Mesenchymal stem cell (in vitro differentiated cells and primary cell): ENCODE data around the gene UGT1A10.
"Not testable (repeated sequence)": the region's sequence is repeated elsewhere in the genome, so short reads cannot be mapped to it uniquely, and the experiment has no call there.

ENCODE experiments used
- DNase-seq: peaks from one replicate; pipeline ENCODE4 v3.0.0-alpha.2; 2013
- H2AFZ ChIP-seq: one replicate; pipeline ENCODE4 v1.6.1; 2013; ENCODE audit warnings: low read depth, mild to moderate bottlenecking, control low read depth, inconsistent platforms, low read length, moderate library complexity
- H2AK5ac ChIP-seq: 2 replicates; pipeline ENCODE4 v1.6.1; 2013; ENCODE audit warnings: low read length, moderate library complexity, mild to moderate bottlenecking, inconsistent platforms; ENCODE audit not compliant: severe bottlenecking
- H2BK120ac ChIP-seq: one replicate; pipeline ENCODE4 v1.6.1; 2013; ENCODE audit warnings: low read depth, mild to moderate bottlenecking, inconsistent platforms, low read length, moderate library complexity
- H2BK12ac ChIP-seq, 2 experiments: one replicate each; pipeline ENCODE4 v1.6.1; 2013; ENCODE audit warnings: inconsistent platforms in 2 of 2, low read length in 2 of 2, mild to moderate bottlenecking in 2 of 2, moderate library complexity in 2 of 2, control low read depth in 1 of 2
- H2BK15ac ChIP-seq: one replicate; pipeline ENCODE4 v1.6.1; 2013; ENCODE audit warnings: mild to moderate bottlenecking, low read depth, inconsistent platforms; ENCODE audit not compliant: poor library complexity, severe bottlenecking
- H2BK5ac ChIP-seq: 2 replicates; pipeline ENCODE4 v1.6.1; 2013; ENCODE audit warnings: low read depth, mild to moderate bottlenecking, low read length, control low read depth, inconsistent platforms; ENCODE audit not compliant: poor library complexity, severe bottlenecking
- H3K14ac ChIP-seq, 2 experiments: one replicate each; pipeline ENCODE4 v1.6.1; 2013; ENCODE audit warnings: inconsistent platforms in 2 of 2, low read length in 2 of 2, control low read depth in 1 of 2, mild to moderate bottlenecking in 1 of 2, moderate library complexity in 1 of 2
- H3K18ac ChIP-seq, 2 experiments: one replicate each; pipeline ENCODE4 v1.6.1; 2013; ENCODE audit warnings: inconsistent platforms in 2 of 2, low read length in 2 of 2, control low read depth in 1 of 2, low read depth in 1 of 2, mild to moderate bottlenecking in 1 of 2
- H3K23ac ChIP-seq, 2 experiments: one replicate each; pipeline ENCODE4 v1.6.1; 2013; ENCODE audit warnings: inconsistent platforms in 2 of 2, low read length in 2 of 2, mild to moderate bottlenecking in 2 of 2, moderate library complexity in 2 of 2, control low read depth in 1 of 2
- H3K27ac ChIP-seq: 2 replicates; pipeline ENCODE4 v1.5.1; 2013; ENCODE audit warnings: mild to moderate bottlenecking, moderate library complexity, low read length, control low read depth, inconsistent platforms; ENCODE audit not compliant: poor library complexity, severe bottlenecking
- H3K27me3 ChIP-seq, 2 experiments: 2 replicates each; pipeline versions ENCODE4 v1.6.1 to v1.7.0; 2013; ENCODE audit warnings: low read length in 2 of 2, mild to moderate bottlenecking in 2 of 2, moderate library complexity in 2 of 2, control low read depth in 1 of 2, inconsistent platforms in 1 of 2; ENCODE audit not compliant: control insufficient read depth in 1 of 2, insufficient read depth in 1 of 2
- H3K36me3 ChIP-seq, 2 experiments: 2 replicates each; pipeline versions ENCODE4 v1.6.1 to v1.7.0; 2013; ENCODE audit warnings: low read length in 2 of 2, control low read depth in 1 of 2, inconsistent platforms in 1 of 2, low read depth in 1 of 2, mild to moderate bottlenecking in 1 of 2; ENCODE audit not compliant: insufficient read depth in 2 of 2, control insufficient read depth in 1 of 2
- H3K4ac ChIP-seq, 2 experiments: one replicate each; pipeline ENCODE4 v1.6.1; 2013; ENCODE audit warnings: inconsistent platforms in 2 of 2, low read length in 2 of 2, mild to moderate bottlenecking in 2 of 2, moderate library complexity in 2 of 2, control low read depth in 1 of 2, low read depth in 1 of 2
- H3K4me1 ChIP-seq: 2 replicates; pipeline ENCODE4 v1.6.1; 2013; ENCODE audit warnings: low read depth, low read length, control low read depth; ENCODE audit not compliant: control insufficient read depth, insufficient read depth
- H3K4me2 ChIP-seq: 2 replicates; pipeline ENCODE4 v1.6.1; 2013; ENCODE audit warnings: low read length, mild to moderate bottlenecking, inconsistent platforms; ENCODE audit not compliant: poor library complexity, severe bottlenecking
- H3K4me3 ChIP-seq, 2 experiments: 2 replicates each; pipeline versions ENCODE4 v1.5.1 to v1.7.0; 2013; ENCODE audit warnings: low read length in 2 of 2, mild to moderate bottlenecking in 2 of 2, control low read depth in 1 of 2, low read depth in 1 of 2; ENCODE audit not compliant: insufficient read depth in 1 of 2
- H3K79me1 ChIP-seq: replicated peaks from 2 replicates; pipeline ENCODE4 v1.6.1; 2013; ENCODE audit warnings: mild to moderate bottlenecking, control low read depth, low read length, inconsistent platforms; ENCODE audit not compliant: poor library complexity, severe bottlenecking
- H3K9ac ChIP-seq: 2 replicates; pipeline ENCODE4 v1.7.0; 2013; ENCODE audit warnings: mild to moderate bottlenecking, low read length, moderate library complexity
- H3K9me3 ChIP-seq: 2 replicates; pipeline ENCODE4 v1.7.0; 2013; ENCODE audit warnings: mild to moderate bottlenecking, low read length; ENCODE audit not compliant: control insufficient read depth
- H4K8ac ChIP-seq: one replicate; pipeline ENCODE4 v1.6.1; 2013; ENCODE audit warnings: inconsistent platforms, mild to moderate bottlenecking, low read length, moderate library complexity
- H4K91ac ChIP-seq: one replicate; pipeline ENCODE4 v1.6.1; 2013; ENCODE audit warnings: mild to moderate bottlenecking, low read length, inconsistent platforms
- WGBS: methylation state at CpG from one replicate; pipeline ENCODE4 v1.1.7; 2013; ENCODE audit warnings: mixed read lengths; 5-methylcytosine and 5-hydroxymethylcytosine counted together

Gene UGT1A10

GRCh38 chr2:233638836-233639235 lies 2.6 kb downstream of the UGT1A10 start:
- Histone ChIP-seq H2AK5ac (no peak overlapping the region), H2AFZ (no peak overlapping the region), H3K4me3 (no peak overlapping the region), H3K23ac (no peak overlapping the region), H3K27me3 (peaks cover 0 to 15% of the 10 kb centered on the region in 2 experiments), H2BK5ac (no peak overlapping the region), H2BK15ac (no peak overlapping the region), H4K8ac (no peak overlapping the region), H3K14ac (no peak overlapping the region), H3K9me3 (no peaks in the 10 kb centered on the region), H3K79me1 (no peaks in the 10 kb centered on the region), H3K18ac (no peak overlapping the region), H3K4ac (no peak overlapping the region), H3K27ac (no peak overlapping the region), H2BK12ac (no peak overlapping the region), H3K4me2 (no peak overlapping the region), H4K91ac (no peak overlapping the region), H3K36me3 (no peaks in the 10 kb centered on the region), H3K9ac (no peak overlapping the region), H2BK120ac (no peak overlapping the region), H3K4me1 (no peaks in the 10 kb centered on the region)
- no peak for DNase-seq
- 66% methylated on average over 4 of the region's 5 CpGs for WGBS

GRCh38 chr2:233639860-233640259 lies 3.6 kb downstream of the UGT1A10 start:
- no peak overlapping the region for H3K4ac ChIP-seq
- H2BK5ac ChIP-seq: no peak overlapping the region
- no peak overlapping the region for H3K4me3 ChIP-seq
- H3K18ac ChIP-seq: no peak overlapping the region
- H3K79me1 ChIP-seq: no peaks in the 10 kb centered on the region
- no peak overlapping the region for H3K9ac ChIP-seq
- no peak overlapping the region for H4K8ac ChIP-seq
- H3K4me2 ChIP-seq: no peak overlapping the region
- H3K4me1 ChIP-seq: no peaks in the 10 kb centered on the region
- no peaks in the 10 kb centered on the region for H3K36me3 ChIP-seq
- no peak overlapping the region for H3K23ac ChIP-seq
- no peak for DNase-seq
- H2BK120ac ChIP-seq: no peak overlapping the region
- H3K14ac ChIP-seq: no peak overlapping the region
- H3K9me3 ChIP-seq: peaks cover 3% of the 10 kb centered on the region
- no peak overlapping the region for H2BK15ac ChIP-seq
- no peak overlapping the region for H2BK12ac ChIP-seq
- H2AFZ ChIP-seq: no peak overlapping the region
- no peak overlapping the region for H2AK5ac ChIP-seq
- H4K91ac ChIP-seq: no peak overlapping the region
- peaks cover 0 to 15% of the 10 kb centered on the region in 2 experiments for H3K27me3 ChIP-seq
- no peak overlapping the region for H3K27ac ChIP-seq

- Histone ChIP-seq H4K91ac (no peak overlapping the region), H2BK15ac (no peak overlapping the region), H3K4me1 (no peaks in the 10 kb centered on the region), H2BK120ac (no peak overlapping the region), H3K9me3 (peaks cover 9% of the 10 kb centered on the region), H3K18ac (no peak overlapping the region), H3K27me3 (peaks cover 0 to 10% of the 10 kb centered on the region in 2 experiments), H4K8ac (no peak overlapping the region), H2AK5ac (no peak overlapping the region), H3K4me3 (no peak overlapping the region), H3K23ac (no peak overlapping the region), H3K4me2 (no peak overlapping the region), H3K79me1 (no peaks in the 10 kb centered on the region), H3K9ac (no peak overlapping the region), H2BK12ac (no peak overlapping the region), H2AFZ (no peak overlapping the region), H2BK5ac (no peak overlapping the region), H3K4ac (no peak overlapping the region), H3K36me3 (no peaks in the 10 kb centered on the region), H3K14ac (no peak overlapping the region), H3K27ac (no peak overlapping the region)
- 77% methylated on average over 1 of the region's 1 CpG for WGBS
- DNase-seq: no peak
These were observed 6.9 kb downstream of the UGT1A10 start for GRCh38 chr2:233643128-233643527.

- H2BK15ac ChIP-seq, H2AK5ac ChIP-seq, H2BK12ac ChIP-seq, H3K27ac ChIP-seq, H3K18ac ChIP-seq, H4K8ac ChIP-seq, H3K4me2 ChIP-seq, H2AFZ ChIP-seq, H3K4me1 ChIP-seq, H3K36me3 ChIP-seq, DNase-seq, H3K79me1 ChIP-seq, H2BK5ac ChIP-seq, H3K14ac ChIP-seq, H2BK120ac ChIP-seq, H3K4me3 ChIP-seq, H3K4ac ChIP-seq, H3K23ac ChIP-seq, H3K9me3 ChIP-seq, H4K91ac ChIP-seq, H3K9ac ChIP-seq, H3K27me3 ChIP-seq: not testable (repeated sequence)
- 74% methylated on average over 3 of the region's 3 CpGs for WGBS
These were observed 9.8 kb downstream of the UGT1A10 start for GRCh38 chr2:233646033-233646432.
